ENCODE data around the gene HLA-B. TPM values are rescaled to one million over a fixed set of nuclear protein-coding genes. Genes with fewer than 3 reads are reported as not detected.
"Not testable (repeated sequence)": the region's sequence is repeated elsewhere in the genome, so short reads cannot be mapped to it uniquely, and the experiment has no call there.

The HLA-B gene
- total RNA-seq, 2 donors from 2014 or later, result 552 to 852 TPM

- TF ChIP-seq, protein P1, sequence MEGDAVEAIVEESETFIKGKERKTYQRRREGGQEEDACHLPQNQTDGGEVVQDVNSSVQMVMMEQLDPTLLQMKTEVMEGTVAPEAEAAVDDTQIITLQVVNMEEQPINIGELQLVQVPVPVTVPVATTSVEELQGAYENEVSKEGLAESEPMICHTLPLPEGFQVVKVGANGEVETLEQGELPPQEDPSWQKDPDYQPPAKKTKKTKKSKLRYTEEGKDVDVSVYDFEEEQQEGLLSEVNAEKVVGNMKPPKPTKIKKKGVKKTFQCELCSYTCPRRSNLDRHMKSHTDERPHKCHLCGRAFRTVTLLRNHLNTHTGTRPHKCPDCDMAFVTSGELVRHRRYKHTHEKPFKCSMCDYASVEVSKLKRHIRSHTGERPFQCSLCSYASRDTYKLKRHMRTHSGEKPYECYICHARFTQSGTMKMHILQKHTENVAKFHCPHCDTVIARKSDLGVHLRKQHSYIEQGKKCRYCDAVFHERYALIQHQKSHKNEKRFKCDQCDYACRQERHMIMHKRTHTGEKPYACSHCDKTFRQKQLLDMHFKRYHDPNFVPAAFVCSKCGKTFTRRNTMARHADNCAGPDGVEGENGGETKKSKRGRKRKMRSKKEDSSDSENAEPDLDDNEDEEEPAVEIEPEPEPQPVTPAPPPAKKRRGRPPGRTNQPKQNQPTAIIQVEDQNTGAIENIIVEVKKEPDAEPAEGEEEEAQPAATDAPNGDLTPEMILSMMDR (IDR thresholded peaks at IDR 0.05), result no peak
- DNase-seq (ENCODE audit: low spot score) (no peak), ATAC-seq (ENCODE audit: insufficient number of reproducible peaks, low FRiP score, low read depth) (peak; percentile 23)
- Histone ChIP-seq H3K9me3 (no peaks in the 10 kb centered on the region), H3K4me3 (peak overlapping the region; percentile 95), H3K4me1 (ENCODE audit: control insufficient read depth in 1 of 2, low read depth in 2 of 2) (peaks cover 31 to 41% of the 10 kb centered on the region in 2 donors), H3K27ac (peak overlapping the region; percentile 95 to 99), H3K27me3 (replicated peaks; ENCODE audit: insufficient read depth) (no peaks in the 10 kb centered on the region), H3K36me3 (no peaks in the 10 kb centered on the region)
Measured at GRCh38 chr6:31401403-31401802, 44.4 kb upstream of the HLA-B start.

- Histone ChIP-seq H3K36me3 (no peaks in the 10 kb centered on the region), H3K27me3 (replicated peaks; ENCODE audit: insufficient read depth) (no peaks in the 10 kb centered on the region), H3K9me3 (no peaks in the 10 kb centered on the region), H3K27ac (peak overlapping the region; percentile 95 to 99), H3K4me1 (ENCODE audit: control insufficient read depth in 1 of 2, low read depth in 2 of 2) (peaks cover 26 to 36% of the 10 kb centered on the region in 2 donors), H3K4me3 (peak overlapping the region; percentile 95)
- ATAC-seq (ENCODE audit: insufficient number of reproducible peaks, low FRiP score, low read depth) (peak; percentile 26), DNase-seq (ENCODE audit: low spot score) (no peak)
- TF ChIP-seq, protein P1 (IDR thresholded peaks at IDR 0.05), result no peak
Measured at GRCh38 chr6:31400467-31401289, 43.7 kb upstream of the HLA-B start.

DNA sequence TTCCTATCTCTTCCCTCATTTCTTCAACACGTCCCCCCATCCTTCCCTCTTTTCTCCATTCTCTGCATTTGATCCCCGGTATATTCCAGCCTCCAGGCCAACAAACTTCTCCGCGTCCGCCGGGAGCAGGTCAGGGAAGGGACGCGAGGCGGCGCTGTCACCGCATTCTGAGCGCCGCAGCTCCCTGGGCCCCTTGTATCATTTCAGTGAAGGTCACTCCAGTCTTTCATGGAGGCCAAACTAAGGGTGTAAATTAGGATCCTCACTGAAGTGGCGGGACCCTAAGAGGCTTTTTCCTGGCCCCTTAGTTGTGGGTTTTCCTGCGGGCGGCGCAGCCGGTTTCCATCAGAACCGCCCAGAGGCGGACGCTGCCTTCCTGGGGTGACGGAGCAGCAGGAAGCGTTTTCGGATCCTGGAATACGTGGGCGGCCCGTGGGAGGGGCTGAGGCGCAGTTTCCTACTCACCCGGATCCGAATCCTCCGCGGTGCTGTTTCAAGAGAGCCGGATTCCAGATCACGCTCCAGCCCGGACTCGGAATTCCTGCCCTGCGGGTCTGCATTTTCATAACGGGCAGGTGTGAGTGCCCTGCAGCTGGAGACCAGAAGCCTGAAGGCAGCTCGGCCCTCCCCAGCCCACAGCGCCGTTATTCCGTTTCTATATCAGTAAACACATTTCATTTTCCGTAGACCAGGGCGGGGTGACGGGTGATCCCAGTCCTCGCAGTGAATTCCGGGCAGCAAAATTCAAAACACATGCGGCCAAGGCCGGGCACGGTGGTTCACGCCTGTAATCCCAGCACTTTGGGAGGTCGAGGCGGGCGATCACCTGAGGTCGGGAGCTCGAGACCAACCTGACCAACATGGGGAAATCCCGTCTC lies 42.8 kb upstream of the HLA-B start:
- peak; percentile 80 for DNase-seq (ENCODE audit: low spot score)
- Histone ChIP-seq H3K36me3 (no peaks in the 10 kb centered on the region), H3K4me3 (peak overlapping the region; percentile 95), H3K9me3 (no peaks in the 10 kb centered on the region), H3K27me3 (replicated peaks; ENCODE audit: insufficient read depth) (no peaks in the 10 kb centered on the region), H3K4me1 (ENCODE audit: control insufficient read depth in 1 of 2, low read depth in 2 of 2) (peaks cover 23 to 34% of the 10 kb centered on the region in 2 donors), H3K27ac (peak overlapping the region; percentile 95 to 99)
- TF ChIP-seq, protein P1 (IDR thresholded peaks at IDR 0.05), result peak; percentile 82
- ATAC-seq (ENCODE audit: insufficient number of reproducible peaks, low FRiP score, low read depth), result peak; percentile 70

DNA sequence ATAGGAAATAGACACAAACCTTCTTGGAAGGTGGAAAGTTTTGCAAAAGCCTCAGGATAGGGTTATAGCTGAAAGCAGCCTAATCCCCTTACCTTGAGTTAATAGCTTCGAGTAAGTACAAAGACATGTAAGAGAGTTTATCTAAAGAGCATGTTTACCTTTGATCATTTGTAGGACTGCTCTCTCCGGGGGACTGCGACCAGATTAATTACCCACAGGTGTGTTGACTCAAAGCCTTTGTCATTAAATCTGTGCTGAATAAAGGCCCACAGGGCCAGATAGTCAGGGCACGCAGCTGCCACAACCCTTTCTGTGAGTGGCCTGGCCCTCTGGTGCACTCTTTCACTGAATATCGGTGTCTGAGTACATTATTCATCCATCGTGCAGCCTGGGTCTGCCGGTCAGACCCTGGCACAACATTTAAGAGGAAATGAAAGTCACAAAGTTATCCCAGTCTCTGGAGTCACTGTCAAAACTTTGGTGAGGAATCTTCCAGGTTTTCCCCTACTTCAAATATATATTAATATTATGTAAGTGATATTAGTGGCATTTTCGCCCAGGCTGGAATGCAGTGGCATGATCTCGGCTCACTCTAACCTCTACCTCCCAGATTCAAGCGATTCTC lies 41.0 kb upstream of the HLA-B start:
- DNase-seq (ENCODE audit: low spot score) (no peak), ATAC-seq (ENCODE audit: insufficient number of reproducible peaks, low FRiP score, low read depth) (no peak)
- no peaks in the 10 kb centered on the region for H3K27me3 ChIP-seq (replicated peaks; ENCODE audit: insufficient read depth)
- TF ChIP-seq, protein P1 (IDR thresholded peaks at IDR 0.05), result no peak
- H3K9me3 ChIP-seq, result no peaks in the 10 kb centered on the region
- H3K36me3 ChIP-seq, result no peaks in the 10 kb centered on the region
- H3K4me1 ChIP-seq (ENCODE audit: control insufficient read depth in 1 of 2, low read depth in 2 of 2), result peaks cover 15 to 25% of the 10 kb centered on the region in 2 donors
- H3K4me3 ChIP-seq, result no peak overlapping the region
- no peak overlapping the region for H3K27ac ChIP-seq

GRCh38 chr6:31397153-31397499 lies 40.1 kb upstream of the HLA-B start:
- not testable (repeated sequence) for H3K36me3 ChIP-seq; DNase-seq (ENCODE audit: low spot score); H3K27me3 ChIP-seq (replicated peaks; ENCODE audit: insufficient read depth); H3K9me3 ChIP-seq; H3K27ac ChIP-seq; ATAC-seq (ENCODE audit: insufficient number of reproducible peaks, low FRiP score, low read depth)
- Histone ChIP-seq H3K4me3 (peak overlapping the region; percentile 39), H3K4me1 (ENCODE audit: control insufficient read depth in 1 of 2, low read depth in 2 of 2) (peaks cover 12 to 16% of the 10 kb centered on the region in 2 donors)

Data from thoracic aorta (tissue), 2 donors.